Fibroblast of lung (primary cell): Measurements from ENCODE around the gene KIF21B. TPM values are rescaled to one million over a fixed set of nuclear protein-coding genes. Genes with fewer than 3 reads are reported as not detected.

Experiments
- DNase-seq, 2 donors: peaks; one replicate each; pipeline versions ENCODE4 v3.0.0 to v3.0.0-alpha.2; 2010; ENCODE audit warnings: low read depth in 2 of 2
- H2AFZ ChIP-seq: 2 replicates; pipeline ENCODE4 v1.5.1; 2012; ENCODE audit warnings: low read length, control low read depth, inconsistent platforms
- H3K27ac ChIP-seq: 2 replicates; pipeline ENCODE4 v1.5.1; 2011; ENCODE audit warnings: low read length, control low read depth; ENCODE audit not compliant: insufficient read depth
- H3K27me3 ChIP-seq: 2 replicates; pipeline ENCODE4 v1.5.1; 2011; ENCODE audit warnings: mild to moderate bottlenecking, low read length; ENCODE audit not compliant: control insufficient read depth, insufficient read depth
- H3K36me3 ChIP-seq: 2 replicates; pipeline ENCODE4 v1.5.1; 2011; ENCODE audit warnings: low read length; ENCODE audit not compliant: control insufficient read depth, insufficient read depth
- H3K4me1 ChIP-seq: 2 replicates; pipeline ENCODE4 v1.5.1; 2011; ENCODE audit warnings: low read length; ENCODE audit not compliant: control insufficient read depth, insufficient read depth; ENCODE audit errors: extremely low read depth
- H3K4me2 ChIP-seq: 2 replicates; pipeline ENCODE4 v1.5.1; 2011; ENCODE audit warnings: low read length, control low read depth; ENCODE audit not compliant: insufficient read depth; ENCODE audit errors: extremely low read depth
- H3K4me3 ChIP-seq, 4 experiments: fragments of 200-600 bp in 1 of 4; sonication (generic) in 1 of 4; replicated peaks in 1 of 4; 2 replicates each; pipeline ENCODE4 v1.5.1; 2011 to 2016; ENCODE audit warnings: low read length in 4 of 4, low read depth in 3 of 4, mild to moderate bottlenecking in 3 of 4, control low read depth in 2 of 4, inconsistent platforms in 1 of 4, mixed read lengths in 1 of 4; ENCODE audit not compliant: insufficient read depth in 1 of 4; ENCODE audit errors: control extremely low read depth in 1 of 4
- H3K79me2 ChIP-seq: 2 replicates; pipeline ENCODE4 v1.5.1; 2012; ENCODE audit warnings: mild to moderate bottlenecking, low read length, inconsistent platforms; ENCODE audit not compliant: control insufficient read depth, insufficient read depth
- H3K9ac ChIP-seq: 2 replicates; pipeline ENCODE4 v1.5.1; 2011; ENCODE audit warnings: mild to moderate bottlenecking, low read length, control low read depth; ENCODE audit not compliant: insufficient read depth
- H3K9me3 ChIP-seq: 2 replicates; pipeline ENCODE4 v1.5.1; 2012; ENCODE audit warnings: low read depth, low read length; ENCODE audit not compliant: control insufficient read depth, insufficient read depth
- H4K20me1 ChIP-seq: 2 replicates; pipeline ENCODE4 v1.5.1; 2011; ENCODE audit warnings: low read length; ENCODE audit not compliant: control insufficient read depth, insufficient read depth; ENCODE audit errors: extremely low read depth
- EZH2 ChIP-seq: IDR thresholded peaks from 2 replicates; pipeline ENCODE4 v1.5.1; 2012; ENCODE audit warnings: low read length, control low read depth, mild to moderate bottlenecking; ENCODE audit errors: missing control alignments
- polyA plus RNA-seq, 2 donors: library from polyadenylated mRNA; depleted of rRNA in 1 of 2; stranded (reverse) in 1 of 2; unstranded in 1 of 2; fragments of >200 nt; gene quantifications; 2 replicates each; pipeline ENCODE4 v1.2.1, GENCODE V29; 2011 to 2012; ENCODE audit warnings: missing spikeins in 1 of 2
- total RNA-seq: library from RNA; depleted of rRNA; stranded (reverse); fragments of >200 nt; gene quantifications from 2 replicates; pipeline ENCODE4 v1.2.1, GENCODE V29; 2014
- TF ChIP-seq, protein P1 (sequence below), 2 donors: IDR thresholded peaks in 1 of 2; conservative IDR thresholded peaks in 1 of 2; 1 replicate in 1 of 2; 2 replicates in 1 of 2; pipeline ENCODE4 v1.5.1; 2011 to 2012; ENCODE audit warnings: low read length in 2 of 2, control low read depth in 1 of 2, inconsistent platforms in 1 of 2, low read depth in 1 of 2, mild to moderate bottlenecking in 1 of 2

Gene KIF21B
- total and polyA plus RNA-seq, 2 donors (not counting 1 experiment from before 2014, with no cell fraction given) = under 0.01 to 0.08 TPM

DNA sequence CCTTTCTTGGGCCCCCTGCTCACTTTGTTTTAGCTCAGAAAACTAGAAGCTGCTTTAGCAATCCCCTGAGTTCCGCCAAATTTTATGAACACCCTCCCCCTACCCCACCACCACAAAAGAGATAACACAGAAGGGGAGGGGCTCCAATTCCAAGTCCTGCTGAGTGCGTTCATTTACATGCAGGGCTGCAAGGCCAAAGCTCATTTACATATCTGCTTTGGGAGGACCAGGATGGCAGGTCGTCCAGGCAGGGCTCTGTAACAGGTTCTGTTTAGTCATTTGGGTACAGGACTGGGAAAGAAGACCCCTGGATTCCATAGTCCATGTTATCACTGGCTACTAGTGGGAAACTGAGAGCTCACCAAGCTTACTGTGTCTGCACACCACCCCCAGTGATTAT is 35.9 kb upstream of the KIF21B start:
- DNase-seq = no peak
- Histone ChIP-seq H4K20me1 (no peaks in the 10 kb centered on the region), H3K79me2 (no peaks in the 10 kb centered on the region), H3K9me3 (no peaks in the 10 kb centered on the region), H3K4me1 (no peaks in the 10 kb centered on the region), H3K9ac (no peak overlapping the region), H3K4me3 (no peak overlapping the region), H3K27ac (no peak overlapping the region), H2AFZ (no peak overlapping the region), H3K27me3 (peaks cover 20% of the 10 kb centered on the region), H3K36me3 (no peaks in the 10 kb centered on the region), H3K4me2 (no peak overlapping the region)
- TF ChIP-seq, protein P1, sequence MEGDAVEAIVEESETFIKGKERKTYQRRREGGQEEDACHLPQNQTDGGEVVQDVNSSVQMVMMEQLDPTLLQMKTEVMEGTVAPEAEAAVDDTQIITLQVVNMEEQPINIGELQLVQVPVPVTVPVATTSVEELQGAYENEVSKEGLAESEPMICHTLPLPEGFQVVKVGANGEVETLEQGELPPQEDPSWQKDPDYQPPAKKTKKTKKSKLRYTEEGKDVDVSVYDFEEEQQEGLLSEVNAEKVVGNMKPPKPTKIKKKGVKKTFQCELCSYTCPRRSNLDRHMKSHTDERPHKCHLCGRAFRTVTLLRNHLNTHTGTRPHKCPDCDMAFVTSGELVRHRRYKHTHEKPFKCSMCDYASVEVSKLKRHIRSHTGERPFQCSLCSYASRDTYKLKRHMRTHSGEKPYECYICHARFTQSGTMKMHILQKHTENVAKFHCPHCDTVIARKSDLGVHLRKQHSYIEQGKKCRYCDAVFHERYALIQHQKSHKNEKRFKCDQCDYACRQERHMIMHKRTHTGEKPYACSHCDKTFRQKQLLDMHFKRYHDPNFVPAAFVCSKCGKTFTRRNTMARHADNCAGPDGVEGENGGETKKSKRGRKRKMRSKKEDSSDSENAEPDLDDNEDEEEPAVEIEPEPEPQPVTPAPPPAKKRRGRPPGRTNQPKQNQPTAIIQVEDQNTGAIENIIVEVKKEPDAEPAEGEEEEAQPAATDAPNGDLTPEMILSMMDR (conservative IDR thresholded peaks at IDR 0.05 in 1 of 2, IDR thresholded peaks at IDR 0.05 in 1 of 2; ENCODE audit: low read depth in 1 of 2, low read length in 2 of 2) = no peak

GRCh38 chr1:201054091-201054543 is 30.6 kb upstream of the KIF21B start:
- TF ChIP-seq, protein P1 (conservative IDR thresholded peaks at IDR 0.05 in 1 of 2, IDR thresholded peaks at IDR 0.05 in 1 of 2; ENCODE audit: low read depth in 1 of 2, low read length in 2 of 2) = no peak
- TF ChIP-seq EZH2 = peak; percentile 12
- no peaks in the 10 kb centered on the region for H4K20me1 ChIP-seq
- H3K36me3 ChIP-seq = no peaks in the 10 kb centered on the region
- H3K27ac ChIP-seq = no peak overlapping the region
- no peak for DNase-seq
- no peak overlapping the region for H3K9ac ChIP-seq
- H3K79me2 ChIP-seq = no peaks in the 10 kb centered on the region
- H3K9me3 ChIP-seq = no peaks in the 10 kb centered on the region
- no peak overlapping the region for H2AFZ ChIP-seq
- no peak overlapping the region for H3K4me3 ChIP-seq
- no peak overlapping the region for H3K4me2 ChIP-seq
- peaks cover 33% of the 10 kb centered on the region for H3K27me3 ChIP-seq
- no peaks in the 10 kb centered on the region for H3K4me1 ChIP-seq

DNA sequence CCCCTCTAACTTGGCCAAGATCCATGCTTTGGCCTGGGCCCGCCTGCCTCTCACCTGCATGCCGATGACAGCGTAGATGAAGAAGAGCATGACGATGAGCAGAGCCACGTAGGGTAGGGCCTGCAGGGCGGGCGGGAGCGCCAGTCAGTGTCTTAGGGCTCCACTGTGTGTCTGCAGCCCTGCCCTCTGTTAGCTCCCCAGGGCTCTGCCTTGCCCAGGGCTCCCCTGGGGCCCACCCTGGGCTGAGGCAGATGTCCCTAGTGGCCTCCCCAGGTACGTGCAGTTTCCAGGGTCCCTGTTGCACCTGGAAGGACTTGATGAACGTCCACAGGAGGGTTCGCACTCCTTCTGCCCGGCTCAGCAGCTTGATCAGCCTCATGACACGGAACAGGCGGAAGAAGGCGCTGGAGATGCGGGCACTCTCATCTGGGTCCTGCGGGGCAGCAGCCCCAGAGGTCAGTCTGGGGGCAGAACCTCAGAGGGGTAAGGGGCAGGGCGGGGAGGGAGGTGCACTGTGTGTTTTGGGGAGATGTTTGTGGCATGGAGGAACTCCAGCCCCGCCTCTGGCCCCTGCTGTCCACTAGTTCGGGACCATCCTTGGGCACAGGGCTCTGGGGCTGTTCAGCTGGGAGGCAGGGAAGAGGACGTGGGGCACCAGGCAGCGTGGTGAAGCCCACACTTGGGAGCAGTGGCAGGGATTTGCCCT is 29.8 kb upstream of the KIF21B start:
- Histone ChIP-seq H3K79me2 (no peaks in the 10 kb centered on the region), H3K9ac (no peak overlapping the region), H3K4me3 (no peak overlapping the region), H2AFZ (no peak overlapping the region), H3K27me3 (peaks cover 33% of the 10 kb centered on the region), H3K36me3 (no peaks in the 10 kb centered on the region), H3K4me1 (no peaks in the 10 kb centered on the region), H3K27ac (no peak overlapping the region), H3K9me3 (no peaks in the 10 kb centered on the region), H3K4me2 (no peak overlapping the region), H4K20me1 (no peaks in the 10 kb centered on the region)
- no peak for DNase-seq
- TF ChIP-seq EZH2 = no peak
- TF ChIP-seq, protein P1 (conservative IDR thresholded peaks at IDR 0.05 in 1 of 2, IDR thresholded peaks at IDR 0.05 in 1 of 2; ENCODE audit: low read depth in 1 of 2, low read length in 2 of 2) = no peak
